ENCODE data around the gene EVL.

DNA sequence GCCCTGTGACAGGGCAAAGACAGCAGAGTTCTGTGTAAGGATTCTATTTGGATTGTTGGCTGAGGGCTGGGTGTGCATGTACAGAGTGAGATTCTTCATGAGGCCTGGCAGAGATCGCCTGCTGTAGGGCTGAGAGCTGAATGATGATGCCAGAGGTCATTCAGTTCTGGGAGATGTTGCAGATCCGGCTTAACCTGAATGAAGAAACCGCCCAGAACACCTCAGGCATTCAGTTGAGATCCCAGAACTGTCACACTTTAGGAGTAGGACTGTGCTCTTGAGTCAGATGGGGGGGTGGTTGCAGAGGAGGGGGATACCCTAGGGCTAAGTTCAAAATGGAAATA, 5.8 kb upstream of the EVL start:
- TF ChIP-seq, protein P1, sequence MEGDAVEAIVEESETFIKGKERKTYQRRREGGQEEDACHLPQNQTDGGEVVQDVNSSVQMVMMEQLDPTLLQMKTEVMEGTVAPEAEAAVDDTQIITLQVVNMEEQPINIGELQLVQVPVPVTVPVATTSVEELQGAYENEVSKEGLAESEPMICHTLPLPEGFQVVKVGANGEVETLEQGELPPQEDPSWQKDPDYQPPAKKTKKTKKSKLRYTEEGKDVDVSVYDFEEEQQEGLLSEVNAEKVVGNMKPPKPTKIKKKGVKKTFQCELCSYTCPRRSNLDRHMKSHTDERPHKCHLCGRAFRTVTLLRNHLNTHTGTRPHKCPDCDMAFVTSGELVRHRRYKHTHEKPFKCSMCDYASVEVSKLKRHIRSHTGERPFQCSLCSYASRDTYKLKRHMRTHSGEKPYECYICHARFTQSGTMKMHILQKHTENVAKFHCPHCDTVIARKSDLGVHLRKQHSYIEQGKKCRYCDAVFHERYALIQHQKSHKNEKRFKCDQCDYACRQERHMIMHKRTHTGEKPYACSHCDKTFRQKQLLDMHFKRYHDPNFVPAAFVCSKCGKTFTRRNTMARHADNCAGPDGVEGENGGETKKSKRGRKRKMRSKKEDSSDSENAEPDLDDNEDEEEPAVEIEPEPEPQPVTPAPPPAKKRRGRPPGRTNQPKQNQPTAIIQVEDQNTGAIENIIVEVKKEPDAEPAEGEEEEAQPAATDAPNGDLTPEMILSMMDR (IDR thresholded peaks at IDR 0.05), result no peak
- no peak for TF ChIP-seq POLR2A (IDR thresholded peaks at IDR 0.05)
